Epithelial cell of prostate (primary cell): Measurements from ENCODE around the gene ATP5F1D.

Experiments
- DNase-seq: peaks from one replicate; pipeline ENCODE4 v3.0.0-alpha.2; 2011; ENCODE audit warnings: low read depth, low spot score
- H3K27ac ChIP-seq: fragments of 450-650 bp; 2 replicates; pipeline ENCODE4 v1.5.1; 2017; ENCODE audit warnings: mild to moderate bottlenecking

Gene ATP5F1D

GRCh38 chr19:1290196-1290702 is 48.7 kb downstream of the ATP5F1D start:
- H3K27ac ChIP-seq, result no peak overlapping the region
- no peak for DNase-seq

GRCh38 chr19:1290703-1291651 is 49.4 kb downstream of the ATP5F1D start:
- DNase-seq, result no peak
- H3K27ac ChIP-seq, result no peak overlapping the region

GRCh38 chr19:1291761-1292418 is 50.3 kb downstream of the ATP5F1D start:
- DNase-seq, result no peak
- no peak overlapping the region for H3K27ac ChIP-seq

GRCh38 chr19:1292419-1293151 is 51.0 kb downstream of the ATP5F1D start:
- H3K27ac ChIP-seq, result no peak overlapping the region
- no peak for DNase-seq

- DNase-seq, result no peak
Measured at GRCh38 chr19:1293782-1294604, 52.4 kb downstream of the ATP5F1D start.

More at GRCh38 chr19:1293782-1294604, 52.4 kb downstream of the ATP5F1D start:
- no peak overlapping the region for H3K27ac ChIP-seq
